ENCODE results near the gene TIMP3.

DNA sequence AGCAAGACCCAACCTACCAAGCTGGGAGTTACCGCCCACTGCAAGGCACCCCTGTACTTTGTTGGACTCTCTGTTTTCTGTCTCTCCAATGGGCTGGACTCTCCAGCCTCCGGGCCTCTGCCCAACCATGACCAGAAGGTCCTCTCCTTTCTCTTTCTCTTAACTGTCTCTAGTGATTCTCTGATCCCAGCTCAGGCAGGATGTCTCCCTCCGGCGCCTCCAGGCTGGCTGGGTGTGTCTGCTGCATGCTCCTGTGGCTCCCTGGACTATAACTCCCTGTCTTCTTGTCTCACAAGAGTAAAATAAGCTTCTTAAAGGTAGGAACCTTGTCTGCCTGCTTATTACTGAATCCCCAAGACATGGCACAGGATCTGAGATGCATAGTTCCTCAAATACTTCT, 36.3 kb downstream of the TIMP3 start:
- TF ChIP-seq, protein P1, sequence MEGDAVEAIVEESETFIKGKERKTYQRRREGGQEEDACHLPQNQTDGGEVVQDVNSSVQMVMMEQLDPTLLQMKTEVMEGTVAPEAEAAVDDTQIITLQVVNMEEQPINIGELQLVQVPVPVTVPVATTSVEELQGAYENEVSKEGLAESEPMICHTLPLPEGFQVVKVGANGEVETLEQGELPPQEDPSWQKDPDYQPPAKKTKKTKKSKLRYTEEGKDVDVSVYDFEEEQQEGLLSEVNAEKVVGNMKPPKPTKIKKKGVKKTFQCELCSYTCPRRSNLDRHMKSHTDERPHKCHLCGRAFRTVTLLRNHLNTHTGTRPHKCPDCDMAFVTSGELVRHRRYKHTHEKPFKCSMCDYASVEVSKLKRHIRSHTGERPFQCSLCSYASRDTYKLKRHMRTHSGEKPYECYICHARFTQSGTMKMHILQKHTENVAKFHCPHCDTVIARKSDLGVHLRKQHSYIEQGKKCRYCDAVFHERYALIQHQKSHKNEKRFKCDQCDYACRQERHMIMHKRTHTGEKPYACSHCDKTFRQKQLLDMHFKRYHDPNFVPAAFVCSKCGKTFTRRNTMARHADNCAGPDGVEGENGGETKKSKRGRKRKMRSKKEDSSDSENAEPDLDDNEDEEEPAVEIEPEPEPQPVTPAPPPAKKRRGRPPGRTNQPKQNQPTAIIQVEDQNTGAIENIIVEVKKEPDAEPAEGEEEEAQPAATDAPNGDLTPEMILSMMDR (IDR thresholded peaks at IDR 0.05): no peak
- no peak for TF ChIP-seq POLR2A (IDR thresholded peaks at IDR 0.05)

Measured in heart left ventricle (tissue), 13 donors.